NCI-H82 treated with DMSO at 0.1 percent for 48 hours (cell line): ENCODE data around the gene NR6A1.

Experiments
- DNase-seq: peaks from one replicate; lab custom pipeline; 2025; ENCODE audit not compliant: unreplicated experiment; lab: John Stamatoyannopoulos, UW

Gene NR6A1

DNA sequence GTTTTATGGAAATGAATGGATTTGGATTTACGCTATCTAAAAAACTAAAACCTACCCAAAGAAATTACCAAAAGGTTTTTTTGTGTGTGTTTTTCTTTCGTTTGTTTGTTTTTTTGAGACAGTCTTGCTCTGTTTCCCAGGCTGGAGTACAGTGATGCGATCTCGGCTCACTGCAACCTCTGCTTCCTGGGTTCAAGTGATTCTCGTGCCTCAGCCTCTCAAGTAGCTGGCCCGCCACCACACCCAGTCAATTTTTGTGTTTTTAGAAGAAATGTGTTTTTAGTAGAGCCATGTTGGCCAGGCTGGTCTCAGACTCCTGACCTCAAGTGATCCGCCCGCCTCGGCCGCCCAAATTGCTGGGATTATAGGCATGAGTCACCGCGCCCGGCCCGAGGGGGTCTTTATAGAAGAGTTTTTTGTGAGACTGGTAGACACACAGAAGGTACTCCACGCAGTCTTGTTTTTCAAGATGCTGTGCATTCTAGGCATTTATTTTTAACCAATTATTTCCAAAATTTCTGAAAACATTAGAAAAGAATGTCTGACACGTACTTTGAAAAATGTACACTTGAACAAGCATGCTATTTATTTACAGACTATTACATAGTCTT is 75.7 kb downstream of the NR6A1 start:
- DNase-seq = no peak

DNA sequence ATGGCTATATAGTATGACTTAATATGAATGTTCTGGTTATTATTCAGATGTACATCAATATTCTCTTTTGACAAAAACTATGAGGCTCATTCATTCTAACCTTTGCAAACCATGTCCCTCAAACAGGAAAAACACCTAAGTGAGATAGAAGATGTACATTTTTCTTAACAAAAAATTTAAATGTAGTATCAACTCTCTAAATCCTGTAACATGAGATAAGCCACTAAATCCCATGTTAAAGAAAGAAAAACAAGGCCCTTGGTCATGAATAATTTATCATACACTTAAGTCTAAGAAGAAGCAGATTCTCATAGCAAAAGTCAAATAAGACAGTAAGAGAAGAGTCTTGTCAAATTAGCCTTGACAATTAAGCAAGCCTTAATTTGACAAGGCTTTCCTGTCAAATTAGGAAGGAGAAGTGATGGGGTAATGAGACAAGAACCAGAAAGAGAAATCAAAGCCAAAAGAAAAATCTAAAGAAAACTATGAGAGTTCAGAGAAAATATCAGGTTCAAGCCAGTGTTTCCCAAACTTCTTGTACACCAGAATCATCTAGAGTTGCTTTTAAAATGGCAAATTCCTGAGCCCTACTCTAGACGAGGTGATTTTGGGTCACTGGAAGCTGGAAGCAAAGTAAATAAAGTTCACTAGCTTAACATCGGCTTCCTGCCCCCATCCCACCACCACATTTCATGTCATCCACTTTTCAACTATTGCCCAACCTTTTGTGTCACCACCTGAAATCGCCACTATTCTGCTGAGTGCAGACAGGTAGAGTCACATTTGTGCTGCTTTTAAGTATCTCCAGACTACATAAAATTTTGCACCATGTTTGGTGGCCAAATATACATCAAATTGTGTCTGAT is 76.5 kb downstream of the NR6A1 start:
- no peak for DNase-seq

DNA sequence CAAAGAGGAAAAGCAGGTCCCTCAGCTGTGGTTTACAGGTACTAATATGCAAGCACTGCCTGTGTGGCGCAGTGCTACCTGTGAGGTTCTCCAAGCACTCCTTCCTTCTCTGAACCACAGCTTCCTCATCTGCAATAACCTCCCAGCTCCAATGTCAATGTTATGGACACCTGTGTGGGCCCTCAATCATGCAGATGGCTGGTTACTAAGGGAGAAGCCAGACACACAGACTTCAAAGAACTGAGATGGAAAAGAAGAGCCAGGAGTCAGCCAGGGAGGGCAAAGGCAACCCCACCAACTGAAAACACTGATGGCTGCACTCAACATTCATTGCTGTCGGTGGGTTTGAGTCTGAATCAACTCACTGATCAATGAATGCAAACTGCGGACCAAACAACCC is 77.7 kb downstream of the NR6A1 start:
- no peak for DNase-seq

DNA sequence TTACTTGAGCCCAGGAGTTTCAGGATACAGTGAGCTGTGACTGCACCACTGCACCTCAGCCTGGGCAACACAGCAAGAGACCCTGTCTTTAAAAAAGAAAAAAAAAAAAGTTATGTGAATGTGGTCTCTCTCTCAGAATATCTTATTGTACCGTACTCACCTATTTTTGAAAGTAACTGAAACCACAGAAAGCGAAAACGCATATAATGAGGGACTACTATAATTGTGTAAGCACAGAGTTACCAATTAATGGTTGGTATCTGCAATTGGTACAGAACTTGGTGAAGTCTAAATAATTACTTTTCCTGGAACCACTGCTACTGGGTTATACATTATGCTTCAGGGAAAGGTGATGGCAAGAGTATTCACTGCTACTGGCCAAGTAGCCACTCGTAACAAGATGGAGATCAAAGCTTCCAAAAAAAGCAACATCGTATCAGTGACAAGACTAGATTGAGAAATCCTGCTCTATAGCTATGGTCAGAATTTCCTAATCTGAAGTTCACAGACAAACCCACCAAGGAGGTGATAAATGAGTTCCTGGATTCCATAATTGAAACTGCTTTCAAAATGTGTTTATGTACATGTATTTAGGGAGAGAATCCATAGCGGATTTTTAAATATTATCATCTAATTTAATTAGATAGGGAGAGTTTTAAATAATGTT is 82.7 kb downstream of the NR6A1 start:
- DNase-seq = no peak

DNA sequence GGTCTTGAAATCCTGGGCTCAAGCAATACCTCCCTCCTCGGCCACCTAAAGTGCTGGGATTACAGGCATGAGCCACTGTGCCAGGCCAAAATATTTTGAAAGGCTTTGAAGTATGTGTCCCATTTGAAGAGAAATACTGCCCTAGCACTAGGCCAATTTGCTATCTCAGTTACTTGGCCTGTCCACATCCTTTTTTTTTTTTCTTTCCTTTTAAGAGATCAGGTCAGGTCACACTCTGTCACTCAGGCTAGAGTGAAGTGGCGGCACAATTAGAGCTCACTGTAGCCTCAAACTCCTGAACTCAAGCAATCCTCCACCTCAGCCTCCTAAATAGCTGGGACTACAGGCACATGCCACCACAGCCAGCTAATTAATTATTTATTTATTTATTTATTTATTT is 84.2 kb downstream of the NR6A1 start:
- DNase-seq = no peak

DNA sequence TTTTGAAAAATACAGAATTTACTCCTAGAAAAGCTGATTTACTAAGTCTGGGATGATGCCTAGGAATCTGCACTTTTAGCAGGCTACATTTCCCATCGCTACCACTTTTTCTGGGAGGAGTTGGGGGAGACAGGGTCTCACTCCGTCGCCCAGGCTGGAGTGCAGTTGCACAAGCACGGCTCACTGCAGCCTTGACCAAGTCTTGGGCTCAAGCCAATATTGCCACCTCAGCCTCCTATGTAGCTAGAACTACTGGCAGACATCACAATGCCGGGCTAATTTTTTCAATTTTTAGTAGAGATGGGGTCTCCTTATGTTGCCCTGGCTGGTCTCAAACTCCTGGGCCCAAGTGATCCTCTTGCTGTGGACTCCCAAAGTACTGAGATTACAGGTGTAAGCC is 85.9 kb downstream of the NR6A1 start:
- no peak for DNase-seq

DNA sequence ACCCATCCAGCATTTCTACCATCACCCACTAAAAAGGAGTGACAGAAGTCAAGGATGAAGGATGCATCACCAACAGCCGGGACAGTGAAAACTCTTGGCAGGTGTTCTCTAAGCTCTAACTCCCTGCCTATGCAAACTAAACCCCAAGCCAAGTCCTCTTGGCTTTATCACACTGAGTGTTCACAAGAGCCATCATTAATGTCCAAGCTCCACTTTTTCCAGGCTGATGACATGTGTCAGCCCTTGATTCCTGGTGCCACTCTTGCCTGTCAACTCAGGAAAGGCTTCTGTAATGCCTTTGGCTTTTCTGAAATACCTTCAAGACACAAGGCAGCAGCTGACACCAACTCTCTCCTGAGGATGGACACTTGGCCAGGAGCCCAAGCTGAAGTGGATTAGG is 86.9 kb downstream of the NR6A1 start:
- DNase-seq = no peak

DNA sequence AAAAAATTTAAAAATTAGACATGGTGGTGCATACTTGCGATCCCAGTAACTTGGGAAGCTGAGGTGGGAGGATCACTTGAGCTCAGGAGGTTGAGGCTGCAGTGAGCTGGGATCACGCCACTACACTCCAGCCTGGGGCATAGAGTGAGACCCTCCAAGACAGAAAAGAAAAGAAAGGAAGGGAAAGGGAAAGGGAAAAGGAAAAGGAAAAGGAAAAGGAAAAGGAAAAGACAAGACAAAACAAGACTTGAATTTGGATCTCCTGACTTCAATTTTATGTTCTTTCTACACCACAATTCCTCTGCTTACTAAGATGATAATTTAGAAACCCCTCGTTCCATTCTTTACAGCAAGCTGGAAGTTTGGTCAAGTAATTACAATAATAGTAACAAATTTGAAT is 88.1 kb downstream of the NR6A1 start:
- DNase-seq = no peak

DNA sequence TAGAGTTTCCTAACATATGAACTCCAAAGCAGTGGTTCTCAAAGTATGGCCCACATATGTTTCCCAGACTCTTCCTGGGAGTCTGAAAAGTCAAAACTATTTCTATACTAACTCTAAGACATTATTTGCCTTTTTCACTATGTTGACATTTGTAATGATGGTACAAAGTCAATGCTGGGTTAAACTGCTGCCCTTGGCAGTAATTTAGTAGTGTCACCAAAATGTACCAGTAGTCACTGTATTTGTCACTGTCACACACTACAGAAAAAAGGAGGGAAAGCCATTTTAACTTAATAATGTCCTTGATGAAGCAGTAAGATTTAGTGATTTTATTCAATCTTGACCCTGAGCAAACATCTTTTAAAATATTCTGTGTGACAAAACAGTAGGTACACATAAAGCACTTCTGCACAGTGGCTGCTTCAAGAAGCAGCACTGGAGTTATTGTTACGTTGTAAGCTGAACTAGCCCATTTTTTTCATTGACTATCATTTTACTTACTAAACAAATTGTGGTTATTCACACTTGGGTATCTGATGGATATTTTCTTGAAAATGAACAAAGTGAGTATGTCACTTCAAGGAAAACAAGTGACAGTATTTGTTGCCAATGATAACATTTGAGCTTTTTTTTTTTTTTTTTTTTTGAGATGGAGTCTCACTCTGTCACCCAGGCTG is 90.3 kb downstream of the NR6A1 start:
- no peak for DNase-seq

DNA sequence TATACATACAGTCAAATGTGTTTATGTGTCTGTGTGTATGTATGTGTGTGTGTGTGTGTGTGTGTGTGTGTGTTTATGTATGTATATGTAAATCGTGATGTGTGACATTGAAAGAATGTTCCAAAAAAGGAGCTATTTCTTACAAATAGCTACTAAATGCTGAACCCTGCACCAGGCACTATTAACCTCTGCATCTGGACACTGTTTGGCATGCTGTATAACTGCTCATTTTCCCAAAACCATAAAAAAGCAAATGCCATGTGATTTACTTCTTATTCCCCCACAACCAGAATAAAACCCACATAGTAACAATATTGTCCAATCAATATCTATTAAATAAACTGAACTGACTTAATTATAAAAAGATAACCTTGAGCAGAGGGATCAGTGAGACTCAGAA is 91.1 kb downstream of the NR6A1 start:
- DNase-seq = no peak

DNA sequence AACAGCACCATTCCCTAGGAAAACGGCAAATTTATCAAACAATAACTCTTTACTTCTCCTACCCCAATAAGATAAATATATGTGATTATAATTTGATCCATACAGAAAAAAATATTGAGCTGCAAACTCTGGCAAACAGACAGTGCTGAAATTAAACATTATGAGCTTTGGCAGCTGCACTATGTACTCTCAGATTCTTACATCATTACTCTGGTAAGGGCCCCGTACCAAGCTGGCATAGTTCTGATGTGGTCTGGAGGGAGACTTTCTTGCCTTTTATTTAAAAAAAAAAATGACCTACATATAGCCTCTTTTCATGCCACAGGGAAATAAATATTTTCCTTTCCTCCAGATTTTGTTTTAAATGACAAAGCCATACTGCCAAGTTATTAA is 95.0 kb downstream of the NR6A1 start:
- no peak for DNase-seq

DNA sequence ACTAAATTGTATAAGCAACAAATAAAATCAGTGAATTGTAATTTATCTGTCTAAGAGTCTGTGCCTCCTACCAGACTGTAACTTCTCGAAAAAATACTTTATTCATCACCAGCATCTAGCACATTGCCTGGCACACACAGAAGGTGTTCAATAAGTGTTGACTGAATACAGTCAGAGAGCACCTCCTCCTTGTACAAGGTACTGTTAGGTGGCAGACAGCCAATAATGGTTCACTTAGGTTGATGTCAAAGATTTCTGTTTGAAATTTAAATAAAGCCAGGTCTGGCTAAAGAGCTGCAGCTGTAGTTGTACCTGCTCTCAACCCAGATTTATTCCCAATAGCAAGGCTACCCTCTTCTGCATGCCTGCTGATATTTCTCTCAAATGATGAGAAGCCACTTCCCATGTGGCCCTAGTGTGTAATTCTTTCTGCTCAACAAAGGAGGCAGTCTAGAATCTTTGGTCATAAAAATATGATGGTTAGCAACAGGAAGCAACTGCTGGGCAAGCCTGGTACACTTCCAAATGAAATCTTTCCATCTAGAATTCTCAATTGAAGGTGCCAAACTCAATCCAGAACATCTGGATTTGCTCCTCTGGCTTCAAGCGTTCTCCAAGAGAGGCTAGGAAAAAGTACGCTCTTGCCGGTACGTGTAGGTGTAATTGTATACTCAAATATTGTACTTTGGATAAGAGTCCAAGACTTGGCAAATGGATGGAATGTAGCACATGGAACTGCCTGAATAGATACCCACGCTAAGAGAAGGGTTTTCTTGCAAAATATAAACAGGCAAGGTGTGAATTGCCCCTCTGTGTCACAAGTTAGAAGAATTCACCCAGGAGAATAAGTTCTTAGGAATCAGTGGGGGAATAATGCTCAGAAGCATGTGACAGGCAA is 95.6 kb downstream of the NR6A1 start:
- DNase-seq = no peak

DNA sequence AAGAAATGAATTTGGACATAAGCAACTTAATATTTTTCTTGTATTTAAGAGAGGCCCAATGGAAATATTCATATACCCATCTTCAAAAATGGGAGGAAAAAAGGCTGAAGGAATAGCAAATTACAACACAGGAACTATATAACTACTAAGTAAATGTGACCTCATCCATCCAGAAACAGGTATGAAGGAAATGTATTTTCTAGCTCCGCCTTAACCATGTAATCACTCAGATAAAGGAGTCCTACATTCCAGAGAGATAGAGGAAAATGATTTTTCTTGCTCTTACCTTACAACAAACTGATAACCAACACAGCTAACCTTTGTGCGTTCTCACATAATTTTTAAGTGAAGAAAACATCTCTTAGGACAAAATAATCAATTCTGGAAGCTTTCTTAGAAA is 96.5 kb downstream of the NR6A1 start:
- DNase-seq = no peak

DNA sequence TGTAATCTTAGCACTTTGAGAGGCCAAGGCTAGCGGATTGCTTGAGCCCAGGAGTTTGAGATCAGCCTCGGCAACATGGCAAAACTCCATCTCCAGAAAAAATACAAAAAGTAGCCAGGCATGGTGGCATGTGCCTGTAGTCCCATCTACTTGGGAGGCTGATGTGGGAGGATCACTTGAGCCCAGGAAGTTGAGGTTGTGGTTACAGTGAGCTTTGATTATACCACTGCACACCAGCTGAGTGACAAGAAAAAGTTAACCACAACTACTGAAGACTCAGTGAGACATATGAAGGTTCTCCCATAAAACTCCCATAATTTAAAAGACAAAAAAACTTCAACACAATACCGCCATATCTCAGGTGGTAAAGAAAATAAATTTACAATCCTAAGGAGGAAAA is 98.0 kb downstream of the NR6A1 start:
- no peak for DNase-seq

DNA sequence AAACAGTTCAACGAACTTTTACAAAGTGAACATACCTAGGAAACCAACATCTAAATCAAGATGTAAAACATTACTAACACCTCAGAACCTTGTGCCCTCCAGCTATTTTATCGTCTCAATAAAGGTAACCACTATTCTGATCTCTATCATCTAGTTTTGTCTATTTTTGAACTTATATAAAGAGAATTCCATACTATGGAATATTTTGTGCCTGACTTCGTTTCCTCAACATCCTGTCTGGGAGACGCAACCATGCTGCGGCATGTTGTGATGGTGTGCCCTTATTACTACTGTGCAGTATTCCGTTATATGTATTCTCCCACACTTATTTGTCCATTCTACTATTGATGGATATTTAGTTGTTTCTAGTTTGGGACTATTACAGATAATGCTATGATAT is 99.2 kb downstream of the NR6A1 start:
- no peak for DNase-seq

DNA sequence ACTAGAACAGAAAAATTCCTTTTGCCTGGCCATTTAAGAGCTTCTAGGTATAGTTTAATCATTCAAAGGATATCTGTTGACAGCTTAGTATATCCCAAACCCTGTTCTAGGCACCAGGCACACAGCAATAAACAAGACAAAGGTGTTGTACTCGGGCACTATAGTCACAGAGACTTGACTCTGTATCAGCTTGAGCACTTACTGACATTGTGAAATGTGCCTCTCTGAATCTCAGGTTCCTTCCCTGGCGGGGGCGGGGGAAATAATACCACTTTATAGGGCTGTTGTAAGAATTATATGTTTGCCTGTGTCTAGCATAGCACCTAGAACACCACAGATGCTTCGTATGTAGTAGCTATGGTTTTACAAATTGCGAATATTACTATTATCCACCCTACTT is 104.5 kb downstream of the NR6A1 start:
- DNase-seq = no peak

DNA sequence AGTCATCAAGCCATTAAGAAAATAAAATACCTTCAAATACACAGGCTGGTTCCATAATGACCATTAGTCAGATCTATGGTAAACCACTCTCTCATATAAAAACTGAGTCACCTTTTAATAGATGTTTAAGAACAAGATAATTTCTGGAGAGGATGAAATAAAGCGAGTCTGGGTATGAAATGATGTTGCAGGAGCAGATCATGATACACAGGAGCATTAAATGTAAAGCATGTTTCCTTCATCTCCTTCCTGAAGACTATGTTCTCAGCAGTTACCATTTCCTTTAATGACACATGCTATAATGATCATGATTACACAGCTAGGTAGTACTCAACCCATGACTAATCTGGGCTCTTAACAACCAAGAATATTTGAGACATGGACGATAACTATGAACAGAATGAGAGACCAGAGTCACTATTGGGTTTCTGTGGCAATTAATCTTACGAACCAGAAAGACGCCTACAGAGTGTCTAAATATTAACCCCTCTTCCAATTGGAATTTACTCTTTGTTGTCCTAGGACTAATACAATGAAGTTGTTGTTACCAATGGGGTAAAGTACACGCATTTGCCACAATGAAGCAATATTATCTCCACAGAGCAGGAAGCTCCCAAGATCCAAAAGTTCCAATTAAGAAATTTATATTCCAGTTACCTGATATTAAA is 105.6 kb downstream of the NR6A1 start:
- DNase-seq = no peak

DNA sequence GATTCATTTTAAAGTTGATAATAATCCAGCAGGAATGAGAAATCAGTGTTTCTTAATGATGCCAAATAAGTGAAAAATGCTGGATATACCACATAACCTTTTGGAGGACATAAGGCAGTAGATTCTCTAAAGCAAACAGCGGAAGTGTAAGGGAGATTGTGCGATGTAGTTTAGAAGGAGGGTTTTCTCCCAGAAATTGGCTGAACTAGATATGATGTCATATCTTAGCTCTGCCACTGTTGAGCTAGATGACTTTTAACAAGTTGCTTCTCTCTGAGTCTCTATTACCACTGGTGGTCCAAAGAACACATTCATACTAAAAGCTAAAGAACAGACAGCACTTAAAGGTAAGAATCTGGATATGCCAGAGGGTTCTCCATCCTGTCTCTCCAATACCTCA is 107.0 kb downstream of the NR6A1 start:
- no peak for DNase-seq

DNA sequence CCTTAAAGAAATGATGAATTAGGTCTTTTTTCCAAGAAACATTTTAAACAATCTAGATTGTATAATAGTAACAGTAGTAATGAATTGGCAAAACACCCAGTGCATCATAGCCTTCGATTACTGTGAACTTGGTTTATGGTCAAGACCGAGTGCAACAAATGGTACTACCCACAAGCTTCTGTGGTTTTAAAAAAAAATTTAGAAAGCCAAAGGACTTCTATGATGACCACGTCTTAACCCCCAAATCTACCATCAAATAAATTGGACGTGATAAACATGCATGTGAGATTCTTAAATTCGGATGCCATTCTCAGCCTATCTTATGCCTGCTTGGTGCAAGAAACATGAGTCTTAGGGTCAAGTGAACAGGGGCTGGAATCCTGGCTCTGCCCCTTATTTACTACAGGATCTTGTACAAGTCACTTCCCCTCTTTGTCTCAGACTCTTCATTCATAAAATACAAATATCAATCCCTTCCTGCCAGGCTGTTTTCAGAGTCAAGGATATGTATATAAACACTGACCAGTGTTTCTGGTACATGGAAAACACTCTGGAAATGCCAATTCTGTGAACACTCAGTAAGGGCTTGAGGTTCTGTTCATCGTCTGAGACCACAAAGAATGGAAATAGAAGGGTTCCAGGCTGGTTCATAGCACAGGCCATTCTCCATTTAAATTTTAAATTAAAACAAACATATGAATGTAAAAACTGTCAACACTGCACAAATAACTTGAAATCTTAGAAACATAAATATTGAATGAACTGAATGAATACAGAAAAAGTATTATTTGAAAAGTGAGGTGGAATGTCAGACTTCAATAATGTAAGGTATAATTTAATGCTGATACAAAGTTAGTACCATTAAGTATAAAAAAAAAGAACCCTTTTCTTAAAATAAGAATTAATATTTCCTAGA is 107.8 kb downstream of the NR6A1 start:
- DNase-seq = no peak
